SU-DHL-6 (cell line): Measurements from ENCODE around the gene ENDOD1.

Source experiments
- H2AFZ ChIP-seq: fragments of 200-600 bp; sonication (generic); 2 replicates; pipeline ENCODE4 v1.6.1; 2014; ENCODE audit warnings: low read depth, mild to moderate bottlenecking, moderate library complexity, mixed read lengths, antibody characterized with exemption, low read length; ENCODE audit not compliant: severe bottlenecking
- H3F3A ChIP-seq: fragments of 200-600 bp; shearing (Covaris generic); 2 replicates; pipeline ENCODE4 v1.6.0; 2016; ENCODE audit warnings: antibody characterized with exemption, mild to moderate bottlenecking; ENCODE audit not compliant: insufficient read depth
- H3K27ac ChIP-seq: fragments of 200-600 bp; sonication (generic); 2 replicates; pipeline ENCODE4 v1.5.1; 2016; ENCODE audit warnings: low read depth, mild to moderate bottlenecking, low read length, moderate library complexity, mixed read lengths
- H3K27me3 ChIP-seq: fragments of 200-600 bp; sonication (generic), shearing (Covaris generic); 2 replicates; pipeline ENCODE4 v1.6.0; 2014; ENCODE audit warnings: mild to moderate bottlenecking, low read length
- H3K36me3 ChIP-seq: fragments of 200-600 bp; sonication (generic); 2 replicates; pipeline ENCODE4 v1.6.1; 2014; ENCODE audit warnings: mild to moderate bottlenecking, low read length, mixed read lengths
- H3K4me2 ChIP-seq: fragments of 300-600, 200-600 bp; shearing (Covaris generic), sonication (generic); 2 replicates; pipeline ENCODE4 v1.6.0; 2014; ENCODE audit warnings: low read length, low read depth, mild to moderate bottlenecking; ENCODE audit not compliant: poor library complexity, severe bottlenecking
- H3K4me3 ChIP-seq: fragments of 200-600 bp; sonication (generic); 2 replicates; pipeline ENCODE4 v1.5.1; 2014; ENCODE audit warnings: antibody characterized with exemption, low read length, mild to moderate bottlenecking, mixed read lengths; ENCODE audit not compliant: insufficient read depth, poor library complexity, severe bottlenecking
- H3K79me2 ChIP-seq: fragments of 200-600 bp; sonication (generic); 2 replicates; pipeline ENCODE4 v1.6.1; 2014; ENCODE audit warnings: mild to moderate bottlenecking, low read length, moderate library complexity; ENCODE audit not compliant: insufficient read depth
- H3K9ac ChIP-seq: fragments of 200-600 bp; sonication (generic); 2 replicates; pipeline ENCODE4 v1.7.0; 2014; ENCODE audit warnings: mild to moderate bottlenecking, low read length
- H3K9me2 ChIP-seq: fragments of 200-600 bp; sonication (generic); replicated peaks from 2 replicates; pipeline ENCODE4 v1.6.1; 2014; ENCODE audit warnings: low read length; ENCODE audit not compliant: insufficient read depth
- H3K9me3 ChIP-seq: fragments of 200-600 bp; sonication (generic); 2 replicates; pipeline ENCODE4 v1.6.1; 2014; ENCODE audit warnings: low read length, mixed read lengths; ENCODE audit not compliant: insufficient read depth
- H4K20me1 ChIP-seq: fragments of 200-600 bp; sonication (generic); 2 replicates; pipeline ENCODE4 v1.6.1; 2014; ENCODE audit warnings: low read depth, mild to moderate bottlenecking, antibody characterized with exemption, low read length, moderate library complexity, mixed read lengths
- EZH2phosphoT487 ChIP-seq: fragments of 200-600 bp; sonication (generic), shearing (Covaris generic); conservative IDR thresholded peaks from 2 replicates; pipeline ENCODE4 v1.6.1; 2018; ENCODE audit warnings: mild to moderate bottlenecking, antibody characterized with exemption, low read length, moderate library complexity, mixed read lengths
- TF ChIP-seq, protein P1 (sequence below): fragments of 200-600 bp; sonication (generic); IDR thresholded peaks from one replicate; pipeline ENCODE4 v1.5.1; 2017; ENCODE audit warnings: antibody characterized with exemption, mild to moderate bottlenecking, low read length, moderate library complexity; ENCODE audit not compliant: insufficient read depth, poor library complexity, severe bottlenecking

Gene ENDOD1

DNA sequence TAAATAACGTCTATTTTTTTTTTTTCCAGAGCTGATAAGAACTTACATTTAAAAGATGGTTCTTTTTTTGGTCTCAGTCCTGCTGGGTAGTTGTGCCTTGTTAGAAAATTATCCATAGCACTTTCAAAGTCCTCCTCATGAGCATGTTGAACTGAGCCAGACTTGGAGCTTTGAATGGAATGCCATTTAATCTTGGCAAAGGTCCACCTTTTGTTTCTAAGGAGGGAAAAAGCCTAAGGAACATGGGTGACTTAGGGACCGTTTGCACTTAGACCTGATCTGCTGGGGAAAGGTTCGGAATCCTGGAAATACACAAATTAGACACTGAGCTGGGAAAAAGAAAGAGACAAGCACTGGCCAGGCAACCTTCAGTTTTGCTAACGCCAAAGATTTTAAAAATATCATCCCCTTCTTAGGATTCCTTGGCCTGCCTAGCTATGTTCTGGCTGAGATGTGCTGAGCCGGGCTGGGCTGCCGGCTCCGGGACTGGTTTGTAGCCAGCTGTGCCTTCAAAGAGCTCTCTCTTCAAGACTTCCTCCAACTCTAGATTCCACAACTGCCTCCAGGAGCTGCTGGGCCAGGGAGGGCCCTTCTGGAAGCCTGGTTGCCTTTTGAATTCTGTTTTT is 67.4 kb downstream of the ENDOD1 start:
- Histone ChIP-seq H3K27me3 (no peaks in the 10 kb centered on the region), H3K4me2 (no peak overlapping the region), H3K27ac (no peak overlapping the region), H3K36me3 (no peaks in the 10 kb centered on the region), H3K79me2 (no peaks in the 10 kb centered on the region), H3K9me3 (no peaks in the 10 kb centered on the region), H4K20me1 (no peaks in the 10 kb centered on the region), H3K4me3 (no peak overlapping the region), H2AFZ (no peak overlapping the region), H3K9me2 (no peaks in the 10 kb centered on the region), H3K9ac (no peak overlapping the region), H3F3A (no peaks in the 10 kb centered on the region)
- TF ChIP-seq, protein P1, sequence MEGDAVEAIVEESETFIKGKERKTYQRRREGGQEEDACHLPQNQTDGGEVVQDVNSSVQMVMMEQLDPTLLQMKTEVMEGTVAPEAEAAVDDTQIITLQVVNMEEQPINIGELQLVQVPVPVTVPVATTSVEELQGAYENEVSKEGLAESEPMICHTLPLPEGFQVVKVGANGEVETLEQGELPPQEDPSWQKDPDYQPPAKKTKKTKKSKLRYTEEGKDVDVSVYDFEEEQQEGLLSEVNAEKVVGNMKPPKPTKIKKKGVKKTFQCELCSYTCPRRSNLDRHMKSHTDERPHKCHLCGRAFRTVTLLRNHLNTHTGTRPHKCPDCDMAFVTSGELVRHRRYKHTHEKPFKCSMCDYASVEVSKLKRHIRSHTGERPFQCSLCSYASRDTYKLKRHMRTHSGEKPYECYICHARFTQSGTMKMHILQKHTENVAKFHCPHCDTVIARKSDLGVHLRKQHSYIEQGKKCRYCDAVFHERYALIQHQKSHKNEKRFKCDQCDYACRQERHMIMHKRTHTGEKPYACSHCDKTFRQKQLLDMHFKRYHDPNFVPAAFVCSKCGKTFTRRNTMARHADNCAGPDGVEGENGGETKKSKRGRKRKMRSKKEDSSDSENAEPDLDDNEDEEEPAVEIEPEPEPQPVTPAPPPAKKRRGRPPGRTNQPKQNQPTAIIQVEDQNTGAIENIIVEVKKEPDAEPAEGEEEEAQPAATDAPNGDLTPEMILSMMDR, result no peak
- no peak for TF ChIP-seq EZH2phosphoT487

DNA sequence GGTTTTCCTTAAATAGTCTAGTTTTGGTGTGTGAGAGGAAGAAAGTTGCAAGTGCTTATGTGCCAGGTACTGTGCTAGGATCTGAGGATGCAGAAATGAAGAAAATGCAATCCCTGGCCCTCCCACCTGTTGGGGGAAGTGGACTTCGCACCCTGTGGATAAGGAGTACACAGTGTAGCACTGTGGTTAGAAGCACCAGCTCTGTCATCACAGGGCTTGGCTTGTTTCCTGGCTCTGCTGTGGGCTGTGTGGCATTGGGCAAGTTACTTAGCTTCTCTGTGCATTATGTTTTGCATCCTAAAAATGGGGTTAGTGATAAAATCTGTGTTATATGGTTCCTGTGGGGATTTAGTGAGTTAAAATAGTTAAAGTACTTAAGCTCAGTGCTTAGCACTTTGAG is 68.2 kb downstream of the ENDOD1 start:
- no peak overlapping the region for H3K27ac ChIP-seq
- no peak overlapping the region for H3K4me2 ChIP-seq
- TF ChIP-seq, protein P1, result no peak
- TF ChIP-seq EZH2phosphoT487, result no peak
- H4K20me1 ChIP-seq, result no peaks in the 10 kb centered on the region
- no peaks in the 10 kb centered on the region for H3K79me2 ChIP-seq
- no peaks in the 10 kb centered on the region for H3K27me3 ChIP-seq
- no peak overlapping the region for H3K9ac ChIP-seq
- no peak overlapping the region for H3K4me3 ChIP-seq
- no peaks in the 10 kb centered on the region for H3F3A ChIP-seq
- no peak overlapping the region for H2AFZ ChIP-seq
- no peaks in the 10 kb centered on the region for H3K9me2 ChIP-seq
- no peaks in the 10 kb centered on the region for H3K36me3 ChIP-seq
- H3K9me3 ChIP-seq, result no peaks in the 10 kb centered on the region

DNA sequence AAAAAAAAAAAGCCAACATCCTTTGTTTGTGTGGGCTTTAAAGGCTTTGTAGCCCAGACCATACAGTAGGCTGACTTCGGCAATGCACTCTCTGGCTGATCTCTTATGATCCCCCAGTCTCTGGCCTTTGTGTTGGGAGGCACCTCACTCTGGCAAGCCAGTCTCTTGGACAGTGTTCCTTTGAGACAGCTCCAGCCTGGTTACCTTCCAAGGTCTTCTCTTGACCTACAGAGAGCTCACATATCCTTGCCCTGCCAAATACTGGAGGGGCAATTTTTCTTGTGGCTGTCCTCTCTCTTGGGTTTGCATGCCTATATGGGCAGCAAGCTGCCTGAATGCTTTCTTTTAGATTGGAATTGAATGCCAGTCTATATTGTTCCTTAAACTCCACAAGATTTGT is 71.6 kb downstream of the ENDOD1 start:
- no peak overlapping the region for H2AFZ ChIP-seq
- no peaks in the 10 kb centered on the region for H3K79me2 ChIP-seq
- H3K36me3 ChIP-seq, result no peaks in the 10 kb centered on the region
- no peaks in the 10 kb centered on the region for H3F3A ChIP-seq
- H3K9ac ChIP-seq, result no peak overlapping the region
- H3K9me2 ChIP-seq, result no peaks in the 10 kb centered on the region
- no peak overlapping the region for H3K4me3 ChIP-seq
- H4K20me1 ChIP-seq, result no peaks in the 10 kb centered on the region
- no peaks in the 10 kb centered on the region for H3K27me3 ChIP-seq
- TF ChIP-seq EZH2phosphoT487, result no peak
- TF ChIP-seq, protein P1, result no peak
- no peak overlapping the region for H3K27ac ChIP-seq
- H3K9me3 ChIP-seq, result no peaks in the 10 kb centered on the region
- no peak overlapping the region for H3K4me2 ChIP-seq
